Natural killer cell (primary cell): ENCODE data around the gene ELK4. TPM values are rescaled to one million over a fixed set of nuclear protein-coding genes. Genes with fewer than 3 reads are reported as not detected.

Source experiments
- ATAC-seq, 3 donors: fragments of 150-1000 bp in 2 of 3; fragments of 200-7000 bp in 1 of 3; cut with Tn5 transposase; 1 replicate in 1 of 3; 2 replicates in 2 of 3; pipeline ENCODE4 v1.10.0; 2021; ENCODE audit warnings: mild to moderate bottlenecking in 2 of 3, moderate library complexity in 2 of 3
- DNase-seq, 2 donors: peaks; one replicate each; pipeline versions ENCODE4 v3.0.0 to v3.0.0-alpha.2; 2013 to 2021; ENCODE audit warnings: mixed read lengths in 1 of 2
- H3K27ac ChIP-seq: one replicate; pipeline ENCODE4 v1.5.1; 2013; ENCODE audit warnings: mild to moderate bottlenecking, low read length
- H3K27me3 ChIP-seq: one replicate; pipeline ENCODE4 v1.6.1; 2013; ENCODE audit warnings: low read length; ENCODE audit not compliant: control insufficient read depth, insufficient read depth
- H3K36me3 ChIP-seq: one replicate; pipeline ENCODE4 v1.6.1; 2013; ENCODE audit warnings: low read length; ENCODE audit not compliant: control insufficient read depth, insufficient read depth
- H3K4me1 ChIP-seq: one replicate; pipeline ENCODE4 v1.6.1; 2013; ENCODE audit warnings: low read length; ENCODE audit not compliant: control insufficient read depth, insufficient read depth
- H3K4me3 ChIP-seq: one replicate; pipeline ENCODE4 v1.5.1; 2013; ENCODE audit warnings: low read length
- H3K9me3 ChIP-seq: one replicate; pipeline ENCODE4 v1.6.1; 2013; ENCODE audit warnings: low read length; ENCODE audit not compliant: control insufficient read depth, insufficient read depth
- H3K27ac Mint-ChIP-seq, 2 donors: one replicate each; pipeline ENCODE4 v1.8.0; 2022; ENCODE audit warnings: mild to moderate bottlenecking in 2 of 2, mixed read lengths in 2 of 2, moderate library complexity in 1 of 2
- H3K27me3 Mint-ChIP-seq, 2 donors: one replicate each; pipeline ENCODE4 v1.8.0; 2022; ENCODE audit warnings: low read depth in 2 of 2, mixed read lengths in 2 of 2
- H3K36me3 Mint-ChIP-seq: one replicate; pipeline ENCODE4 v1.8.0; 2022; ENCODE audit warnings: mixed read lengths
- H3K4me1 Mint-ChIP-seq, 2 donors: one replicate each; pipeline ENCODE4 v1.8.0; 2022; ENCODE audit warnings: mixed read lengths in 2 of 2
- H3K4me3 Mint-ChIP-seq: one replicate; pipeline ENCODE4 v1.8.0; 2022; ENCODE audit warnings: mild to moderate bottlenecking, moderate library complexity, mixed read lengths
- H3K9me3 Mint-ChIP-seq, 2 donors: one replicate each; pipeline ENCODE4 v1.8.0; 2022; ENCODE audit warnings: mixed read lengths in 2 of 2
- CTCF ChIP-seq: fragments of 200-600 bp; IDR thresholded peaks from one replicate; pipeline ENCODE4 v1.8.0; 2022; ENCODE audit warnings: antibody characterized with exemption
- WGBS: methylation state at CpG from one replicate; pipeline ENCODE4 v1.1.7; 2013; ENCODE audit warnings: missing lambda C conversion rate; ENCODE audit not compliant: insufficient coverage; 5-methylcytosine and 5-hydroxymethylcytosine counted together
- intact Hi-C: fragments of 100-400 bp; cut with micrococcal nuclease; formaldehyde crosslinking; loops from one replicate; pipeline ENCODE4 v1.14.2; 2022
- total RNA-seq, 4 donors: library from RNA; stranded (reverse); fragments of 120-200 nt in 1 of 4; gene quantifications; one replicate each; pipeline versions ENCODE4 v1.2.3 to v1.2.4, GENCODE V29; 2013 to 2022

ELK4 gene
- total RNA-seq, 3 donors from 2014 or later (not counting 1 experiment from before 2014, with no cell fraction given), result 107 to 155 (median 139) TPM

GRCh38 chr1:205623646-205624045 is 8.2 kb downstream of the ELK4 start:
- Mint-ChIP-seq H3K36me3 (peaks cover 14% of the 10 kb centered on the region), H3K27me3 (no peaks in the 10 kb centered on the region), H3K27ac (no peak overlapping the region), H3K9me3 (no peaks in the 10 kb centered on the region), H3K4me1 (peaks cover 33 to 48% of the 10 kb centered on the region in 2 donors), H3K4me3 (no peak overlapping the region)
- Histone ChIP-seq H3K27ac (no peak overlapping the region), H3K9me3 (no peaks in the 10 kb centered on the region), H3K36me3 (peaks cover 31% of the 10 kb centered on the region), H3K4me3 (no peak overlapping the region), H3K27me3 (no peaks in the 10 kb centered on the region), H3K4me1 (peaks cover 11% of the 10 kb centered on the region)
- WGBS, result 96% methylated on average over 4 of the region's 4 CpGs
- no peak for TF ChIP-seq CTCF
- intact Hi-C loops, result no loop called here
- ATAC-seq (no peak), DNase-seq (no peak)

DNA sequence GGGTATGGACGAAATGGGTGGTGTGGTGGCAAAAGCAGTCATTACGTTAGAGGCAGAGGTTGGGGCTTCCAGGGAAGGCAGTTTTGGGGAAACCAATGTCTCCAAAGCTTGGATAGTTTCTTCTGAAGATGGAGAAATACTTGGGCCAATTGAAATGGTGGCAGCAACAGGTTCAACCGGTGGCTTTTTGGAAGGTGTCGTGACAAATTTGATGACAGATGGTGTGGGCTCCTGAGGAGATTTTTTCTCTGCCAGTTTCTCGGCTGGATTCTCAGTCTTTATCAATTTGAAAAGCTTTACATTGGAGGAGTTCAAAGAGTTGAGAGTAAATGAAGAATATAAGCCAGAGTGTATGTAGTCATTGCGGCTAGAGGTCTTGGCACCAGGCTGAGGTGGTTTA is 11.5 kb downstream of the ELK4 start:
- 84% methylated on average over 6 of the region's 6 CpGs for WGBS
- H3K36me3 Mint-ChIP-seq, result peaks cover 30% of the 10 kb centered on the region
- H3K4me3 ChIP-seq, result no peak overlapping the region

DNA sequence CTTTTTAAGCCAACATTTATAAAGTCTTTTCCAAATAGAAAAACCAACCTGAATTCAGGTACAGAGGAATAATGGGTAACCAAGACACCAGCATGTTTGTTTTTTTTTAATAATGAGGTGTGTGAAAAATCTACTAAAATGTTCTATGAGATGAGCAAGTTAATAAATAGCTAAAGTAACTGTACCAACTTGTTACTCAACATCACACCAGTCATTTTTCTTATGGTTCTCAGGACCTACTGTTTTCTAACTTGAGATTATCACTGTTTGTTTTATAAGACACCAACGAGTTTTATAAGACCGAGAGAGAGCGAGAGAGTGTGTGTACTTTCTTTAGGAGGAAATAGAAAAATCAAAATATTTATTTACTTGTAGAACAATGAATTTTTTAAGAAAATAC is 12.4 kb downstream of the ELK4 start:
- Mint-ChIP-seq H3K9me3 (no peaks in the 10 kb centered on the region), H3K4me1 (peaks cover under 1 to 22% of the 10 kb centered on the region in 2 donors), H3K27ac (peak overlapping the region in 1 of 2 donors; percentile 45), H3K4me3 (no peak overlapping the region), H3K27me3 (no peaks in the 10 kb centered on the region), H3K36me3 (peaks cover 30% of the 10 kb centered on the region)
- Histone ChIP-seq H3K27ac (no peak overlapping the region), H3K4me3 (no peak overlapping the region), H3K4me1 (no peaks in the 10 kb centered on the region), H3K9me3 (no peaks in the 10 kb centered on the region), H3K27me3 (no peaks in the 10 kb centered on the region), H3K36me3 (peaks cover 67% of the 10 kb centered on the region)
- ATAC-seq (no peak), DNase-seq (no peak)
- no CpG with 5 or more reads among the region's 3 CpGs for WGBS
- intact Hi-C loops, result no loop called here
- no peak for TF ChIP-seq CTCF

More for the DNA sequence above, 11.5 kb downstream of the ELK4 start:
- TF ChIP-seq CTCF, result no peak
- no peak overlapping the region for H3K27ac ChIP-seq
- no peaks in the 10 kb centered on the region for H3K27me3 ChIP-seq
- DNase-seq, result no peak
- peaks cover 10 to 29% of the 10 kb centered on the region in 2 donors for H3K4me1 Mint-ChIP-seq
- H3K9me3 Mint-ChIP-seq, result no peaks in the 10 kb centered on the region
- no peaks in the 10 kb centered on the region for H3K9me3 ChIP-seq
- no peak for ATAC-seq
- no peak overlapping the region for H3K4me3 Mint-ChIP-seq
- peaks cover 60% of the 10 kb centered on the region for H3K36me3 ChIP-seq
- H3K4me1 ChIP-seq, result no peaks in the 10 kb centered on the region
- no peaks in the 10 kb centered on the region for H3K27me3 Mint-ChIP-seq
- peak overlapping the region in 1 of 2 donors; percentile 31 for H3K27ac Mint-ChIP-seq
- intact Hi-C loops, result no loop called here
